H9 (cell line): ENCODE data around the gene DCLRE1A. TPM values are rescaled to one million over a fixed set of nuclear protein-coding genes. Genes with fewer than 3 reads are reported as not detected.

ENCODE experiments used
- DNase-seq: peaks from one replicate; pipeline ENCODE4 v3.0.0-alpha.2; 2017
- H2AFZ ChIP-seq: one replicate; pipeline ENCODE4 v1.6.1; 2013; ENCODE audit warnings: mild to moderate bottlenecking, low read length, control low read depth, moderate library complexity
- H2AK5ac ChIP-seq: 2 replicates; pipeline ENCODE4 v1.6.1; 2013; ENCODE audit warnings: low read length, control low read depth, mixed read lengths; ENCODE audit not compliant: insufficient read length
- H2BK120ac ChIP-seq: one replicate; pipeline ENCODE4 v1.6.1; 2013; ENCODE audit warnings: low read depth, mild to moderate bottlenecking, low read length, control low read depth, inconsistent platforms; ENCODE audit not compliant: poor library complexity, severe bottlenecking
- H2BK12ac ChIP-seq: 2 replicates; pipeline ENCODE4 v1.6.1; 2013; ENCODE audit warnings: low read length, control low read depth, mixed read lengths, low read depth; ENCODE audit not compliant: insufficient read length
- H2BK15ac ChIP-seq: 2 replicates; pipeline ENCODE4 v1.6.1; 2013; ENCODE audit warnings: low read depth, low read length, control low read depth
- H2BK20ac ChIP-seq: one replicate; pipeline ENCODE4 v1.6.1; 2013; ENCODE audit warnings: low read depth, mild to moderate bottlenecking, low read length, control low read depth, inconsistent platforms; ENCODE audit not compliant: poor library complexity, severe bottlenecking
- H2BK5ac ChIP-seq: 2 replicates; pipeline ENCODE4 v1.6.1; 2013; ENCODE audit warnings: low read length, control low read depth, mixed read lengths; ENCODE audit not compliant: insufficient read length
- H3K14ac ChIP-seq: 2 replicates; pipeline ENCODE4 v1.6.1; 2013; ENCODE audit warnings: low read length, control low read depth; ENCODE audit not compliant: insufficient read depth
- H3K18ac ChIP-seq: 2 replicates; pipeline ENCODE4 v1.6.1; 2013; ENCODE audit warnings: low read depth, mild to moderate bottlenecking, mixed read lengths, low read length, control low read depth; ENCODE audit not compliant: insufficient read length
- H3K23ac ChIP-seq: 2 replicates; pipeline ENCODE4 v1.6.1; 2013; ENCODE audit warnings: low read length, control low read depth, mixed read lengths, low read depth; ENCODE audit not compliant: insufficient read length
- H3K23me2 ChIP-seq: 2 replicates; pipeline ENCODE4 v1.6.1; 2013; ENCODE audit warnings: low read depth, mild to moderate bottlenecking, mixed read lengths, low read length, control low read depth; ENCODE audit not compliant: insufficient read length, poor library complexity, severe bottlenecking
- H3K27ac ChIP-seq: 2 replicates; pipeline ENCODE4 v1.5.1; 2013; ENCODE audit warnings: low read length, control low read depth, mixed read lengths, low read depth; ENCODE audit not compliant: insufficient read length
- H3K27me3 ChIP-seq: 2 replicates; pipeline ENCODE4 v1.6.1; 2013; ENCODE audit warnings: low read length, control low read depth, inconsistent platforms; ENCODE audit not compliant: insufficient read depth
- H3K4ac ChIP-seq: 2 replicates; pipeline ENCODE4 v1.6.1; 2013; ENCODE audit warnings: low read depth, mild to moderate bottlenecking, control low read depth, inconsistent platforms, low read length, moderate library complexity
- H3K4me1 ChIP-seq: 2 replicates; pipeline ENCODE4 v1.6.1; 2013; ENCODE audit warnings: low read length, control low read depth, inconsistent platforms; ENCODE audit not compliant: insufficient read depth
- H3K4me2 ChIP-seq: 2 replicates; pipeline ENCODE4 v1.6.1; 2013; ENCODE audit warnings: low read length, control low read depth, mixed read lengths; ENCODE audit not compliant: insufficient read length, insufficient read depth
- H3K56ac ChIP-seq: 2 replicates; pipeline ENCODE4 v1.6.1; 2013; ENCODE audit warnings: low read depth, mild to moderate bottlenecking, mixed read lengths, low read length, control low read depth; ENCODE audit not compliant: insufficient read length
- H3K79me1 ChIP-seq: 2 replicates; pipeline ENCODE4 v1.6.1; 2013; ENCODE audit warnings: low read depth, mild to moderate bottlenecking, moderate library complexity, low read length, control low read depth, inconsistent platforms; ENCODE audit not compliant: insufficient read depth, poor library complexity, severe bottlenecking
- H3K79me2 ChIP-seq: 2 replicates; pipeline ENCODE4 v1.6.1; 2013; ENCODE audit warnings: low read length, control low read depth, inconsistent platforms; ENCODE audit not compliant: insufficient read depth
- H3K9ac ChIP-seq: 2 replicates; pipeline ENCODE4 v1.6.1; 2013; ENCODE audit warnings: low read length, control low read depth, mixed read lengths; ENCODE audit not compliant: insufficient read length; ENCODE audit errors: extremely low read depth
- H3K9me3 ChIP-seq: one replicate; pipeline ENCODE4 v1.6.1; 2013; ENCODE audit warnings: low read depth, low read length, inconsistent platforms; ENCODE audit not compliant: control insufficient read depth
- H3T11ph ChIP-seq: one replicate; pipeline ENCODE4 v1.6.1; 2013; ENCODE audit warnings: mild to moderate bottlenecking, low read length, control low read depth, inconsistent platforms
- H4K20me1 ChIP-seq: one replicate; pipeline ENCODE4 v1.6.1; 2013; ENCODE audit not compliant: control insufficient read depth, insufficient read length, insufficient read depth
- H4K5ac ChIP-seq: 2 replicates; pipeline ENCODE4 v1.6.1; 2013; ENCODE audit warnings: low read depth, mild to moderate bottlenecking, mixed read lengths, low read length, control low read depth; ENCODE audit not compliant: insufficient read length
- H4K8ac ChIP-seq: replicated peaks from 2 replicates; pipeline ENCODE4 v1.6.1; 2013; ENCODE audit warnings: low read length, control low read depth, mixed read lengths, low read depth; ENCODE audit not compliant: insufficient read length
- H4K91ac ChIP-seq: 2 replicates; pipeline ENCODE4 v1.6.1; 2013; ENCODE audit warnings: low read depth, mild to moderate bottlenecking, moderate library complexity, mixed read lengths, low read length, control low read depth; ENCODE audit not compliant: insufficient read length
- H3K27ac Mint-ChIP-seq, 3 experiments: 2 replicates in 2 of 3; 3 replicates in 1 of 3; pipeline ENCODE4 v1.8.0; 2020 to 2021; ENCODE audit warnings: mixed read lengths in 3 of 3, mild to moderate bottlenecking in 1 of 3, moderate library complexity in 1 of 3
- H3K27me3 Mint-ChIP-seq: 2 replicates; pipeline ENCODE4 v1.8.0; 2021; ENCODE audit warnings: low read depth, mild to moderate bottlenecking, moderate library complexity, mixed read lengths
- H3K36me3 Mint-ChIP-seq, 3 experiments: 2 replicates in 2 of 3; 3 replicates in 1 of 3; pipeline ENCODE4 v1.8.0; 2020 to 2021; ENCODE audit warnings: low read depth in 3 of 3, mixed read lengths in 3 of 3; ENCODE audit not compliant: insufficient read depth in 1 of 3
- H3K4me1 Mint-ChIP-seq, 2 experiments: 2 replicates each; pipeline ENCODE4 v1.8.0; 2020; ENCODE audit warnings: mixed read lengths in 2 of 2
- H3K4me3 Mint-ChIP-seq, 2 experiments: 2 replicates in 1 of 2; 3 replicates in 1 of 2; pipeline ENCODE4 v1.8.0; 2020 to 2021; ENCODE audit warnings: mild to moderate bottlenecking in 2 of 2, mixed read lengths in 2 of 2, moderate library complexity in 1 of 2
- H3K9me3 Mint-ChIP-seq, 2 experiments: 2 replicates in 1 of 2; 3 replicates in 1 of 2; pipeline ENCODE4 v1.8.0; 2020; ENCODE audit warnings: mild to moderate bottlenecking in 2 of 2, mixed read lengths in 2 of 2, moderate library complexity in 1 of 2
- WGBS: extraction: QIAGEN DNeasy Blood & Tissue Kit; methylation state at CpG from one replicate; pipeline ENCODE4 v1.1.7; 2013; ENCODE audit warnings: missing lambda C conversion rate, low lambda C conversion rate, mixed read lengths; ENCODE audit not compliant: insufficient read length; ENCODE audit errors: extremely low coverage; 5-methylcytosine and 5-hydroxymethylcytosine counted together
- total RNA-seq: library from RNA; stranded (reverse); gene quantifications from 2 replicates; pipeline ENCODE4 v1.2.1, GENCODE V29; 2021
- TF ChIP-seq, protein P1 (sequence below): fragments of 200-600 bp; sonication (generic); conservative IDR thresholded peaks from 3 replicates; pipeline ENCODE4 v1.8.0; 2021; ENCODE audit warnings: antibody characterized with exemption, mild to moderate bottlenecking

Gene DCLRE1A
- total RNA-seq, 1 experiment from 2014 or later: 9.9 TPM

DNA sequence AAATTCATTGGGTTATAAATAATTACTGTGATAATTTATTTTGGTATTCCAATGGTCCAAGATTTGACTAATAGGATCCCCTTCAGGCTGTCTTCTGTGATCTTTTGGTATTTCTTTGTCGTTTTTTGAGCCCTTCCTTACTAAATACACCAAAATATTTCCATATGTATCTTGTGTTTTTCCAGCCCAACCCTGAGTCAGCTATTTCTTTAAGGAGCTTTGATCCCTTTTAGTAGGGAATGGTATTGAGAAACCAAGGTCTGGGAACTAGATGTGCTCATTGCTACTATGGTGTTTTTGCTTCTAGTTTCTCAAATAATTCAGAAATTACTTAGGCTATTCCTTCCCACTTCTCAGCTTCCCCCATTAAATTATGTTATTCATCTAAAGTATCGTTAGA is 15.9 kb upstream of the DCLRE1A start:
- Histone ChIP-seq H4K8ac (no peak overlapping the region), H3K56ac (no peak overlapping the region), H3K4ac (no peak overlapping the region), H4K91ac (no peak overlapping the region), H3K27ac (no peak overlapping the region), H3K4me2 (no peak overlapping the region), H3T11ph (no peak overlapping the region), H2BK5ac (no peak overlapping the region), H3K79me2 (0 out of 2 replicates have a peak, but pooled peaks cover 2% of the 10 kb centered on the region), H3K79me1 (peaks cover 4% of the 10 kb centered on the region), H3K4me1 (no peaks in the 10 kb centered on the region), H2BK20ac (no peak overlapping the region), H2BK12ac (no peak overlapping the region), H3K27me3 (no peaks in the 10 kb centered on the region), H3K23me2 (no peaks in the 10 kb centered on the region), H3K9ac (no peak overlapping the region), H2AFZ (no peak overlapping the region), H4K20me1 (no peaks in the 10 kb centered on the region), H3K23ac (no peak overlapping the region), H2AK5ac (no peak overlapping the region), H4K5ac (no peak overlapping the region), H3K14ac (no peak overlapping the region), H2BK15ac (no peak overlapping the region), H3K9me3 (no peaks in the 10 kb centered on the region), H2BK120ac (no peak overlapping the region), H3K18ac (no peak overlapping the region)
- Mint-ChIP-seq H3K27me3 (no peaks in the 10 kb centered on the region), H3K36me3 (peaks cover 16 to 22% (median 19%) of the 10 kb centered on the region in 3 experiments), H3K4me3 (no peak overlapping the region), H3K4me1 (no peaks in the 10 kb centered on the region), H3K27ac (no peak overlapping the region), H3K9me3 (peaks cover 8 to 9% of the 10 kb centered on the region in 2 experiments)
- no peak for DNase-seq
- TF ChIP-seq, protein P1, sequence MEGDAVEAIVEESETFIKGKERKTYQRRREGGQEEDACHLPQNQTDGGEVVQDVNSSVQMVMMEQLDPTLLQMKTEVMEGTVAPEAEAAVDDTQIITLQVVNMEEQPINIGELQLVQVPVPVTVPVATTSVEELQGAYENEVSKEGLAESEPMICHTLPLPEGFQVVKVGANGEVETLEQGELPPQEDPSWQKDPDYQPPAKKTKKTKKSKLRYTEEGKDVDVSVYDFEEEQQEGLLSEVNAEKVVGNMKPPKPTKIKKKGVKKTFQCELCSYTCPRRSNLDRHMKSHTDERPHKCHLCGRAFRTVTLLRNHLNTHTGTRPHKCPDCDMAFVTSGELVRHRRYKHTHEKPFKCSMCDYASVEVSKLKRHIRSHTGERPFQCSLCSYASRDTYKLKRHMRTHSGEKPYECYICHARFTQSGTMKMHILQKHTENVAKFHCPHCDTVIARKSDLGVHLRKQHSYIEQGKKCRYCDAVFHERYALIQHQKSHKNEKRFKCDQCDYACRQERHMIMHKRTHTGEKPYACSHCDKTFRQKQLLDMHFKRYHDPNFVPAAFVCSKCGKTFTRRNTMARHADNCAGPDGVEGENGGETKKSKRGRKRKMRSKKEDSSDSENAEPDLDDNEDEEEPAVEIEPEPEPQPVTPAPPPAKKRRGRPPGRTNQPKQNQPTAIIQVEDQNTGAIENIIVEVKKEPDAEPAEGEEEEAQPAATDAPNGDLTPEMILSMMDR: no peak
- WGBS: no CpG with 5 or more reads among the region's 2 CpGs
